ENCODE measurements around the gene HOOK1. TPM values are rescaled to one million over a fixed set of nuclear protein-coding genes. Genes with fewer than 3 reads are reported as not detected.
A peak's percentile ranks its signal among the peaks of the same experiment; 100 is the strongest.

HOOK1 gene
- total RNA-seq, 1 donor from 2014 or later: 21.2 TPM

DNA sequence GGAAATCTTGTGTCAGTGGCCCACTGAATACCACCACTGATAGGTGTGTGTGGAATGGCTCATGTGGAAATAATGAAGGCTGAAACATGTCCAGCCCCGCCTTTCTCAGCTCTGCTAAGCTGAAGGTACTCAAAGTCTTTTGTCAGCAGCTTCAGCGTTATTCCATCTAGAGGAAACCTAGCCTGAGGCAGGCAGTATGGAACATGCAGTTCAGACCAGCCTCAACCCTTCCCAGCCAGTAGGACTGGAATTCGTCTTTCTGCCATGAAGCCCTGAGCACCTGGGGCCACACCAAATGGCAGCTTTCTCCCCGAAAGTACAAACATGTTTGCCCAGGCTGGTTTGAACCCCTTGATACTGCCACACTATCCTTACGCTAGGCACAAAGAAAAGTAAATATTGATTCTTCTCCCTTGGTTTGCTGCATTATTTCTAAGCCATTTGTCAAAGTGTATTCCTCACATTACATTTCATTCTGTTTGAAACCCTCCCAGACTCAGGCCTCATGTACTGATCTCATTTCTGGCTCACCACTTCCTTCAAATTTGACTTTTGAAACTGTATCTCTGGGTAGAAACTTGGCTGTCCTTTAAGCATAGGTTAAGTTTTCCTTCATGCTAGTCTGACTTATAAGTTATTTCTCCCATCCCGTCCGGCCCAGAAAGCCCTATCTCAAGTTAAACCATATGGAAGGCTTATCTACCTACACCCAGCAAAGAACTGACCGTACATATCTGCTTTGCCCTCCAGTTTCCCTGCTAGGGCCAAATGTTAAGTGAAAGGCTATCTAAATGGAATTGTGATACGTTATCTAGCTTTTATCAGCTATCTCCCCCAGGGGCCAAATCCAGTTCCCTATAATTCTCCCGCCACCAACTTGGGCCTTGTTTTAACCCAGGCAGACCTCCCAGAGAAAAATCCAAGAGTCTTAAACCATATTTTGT lies 45.7 kb upstream of the HOOK1 start:
- TF ChIP-seq, protein P1, sequence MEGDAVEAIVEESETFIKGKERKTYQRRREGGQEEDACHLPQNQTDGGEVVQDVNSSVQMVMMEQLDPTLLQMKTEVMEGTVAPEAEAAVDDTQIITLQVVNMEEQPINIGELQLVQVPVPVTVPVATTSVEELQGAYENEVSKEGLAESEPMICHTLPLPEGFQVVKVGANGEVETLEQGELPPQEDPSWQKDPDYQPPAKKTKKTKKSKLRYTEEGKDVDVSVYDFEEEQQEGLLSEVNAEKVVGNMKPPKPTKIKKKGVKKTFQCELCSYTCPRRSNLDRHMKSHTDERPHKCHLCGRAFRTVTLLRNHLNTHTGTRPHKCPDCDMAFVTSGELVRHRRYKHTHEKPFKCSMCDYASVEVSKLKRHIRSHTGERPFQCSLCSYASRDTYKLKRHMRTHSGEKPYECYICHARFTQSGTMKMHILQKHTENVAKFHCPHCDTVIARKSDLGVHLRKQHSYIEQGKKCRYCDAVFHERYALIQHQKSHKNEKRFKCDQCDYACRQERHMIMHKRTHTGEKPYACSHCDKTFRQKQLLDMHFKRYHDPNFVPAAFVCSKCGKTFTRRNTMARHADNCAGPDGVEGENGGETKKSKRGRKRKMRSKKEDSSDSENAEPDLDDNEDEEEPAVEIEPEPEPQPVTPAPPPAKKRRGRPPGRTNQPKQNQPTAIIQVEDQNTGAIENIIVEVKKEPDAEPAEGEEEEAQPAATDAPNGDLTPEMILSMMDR (conservative IDR thresholded peaks at IDR 0.05): no peak
- H3K27me3 Mint-ChIP-seq: no peaks in the 10 kb centered on the region

DNA sequence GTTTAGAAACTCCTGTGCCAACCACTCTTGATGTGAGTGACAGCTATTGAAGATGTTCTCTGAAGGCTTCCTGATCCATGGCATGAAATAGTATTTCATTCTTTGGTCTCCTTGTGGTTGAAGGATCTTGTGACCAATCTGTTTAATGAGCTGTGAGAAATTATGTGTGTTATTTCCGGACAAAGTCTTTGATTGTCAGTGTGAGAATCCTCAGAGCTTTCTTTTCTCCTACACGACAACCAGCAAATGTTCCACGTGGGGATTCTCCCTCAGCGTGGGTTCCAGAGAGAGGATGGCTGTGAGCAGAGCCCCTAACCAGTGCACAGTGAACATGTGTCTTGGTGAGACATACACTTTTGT lies 45.0 kb upstream of the HOOK1 start:
- no peak for DNase-seq (ENCODE audit: extremely low spot score, unreplicated experiment)
- no peak overlapping the region for H3K27ac Mint-ChIP-seq
- TF ChIP-seq, protein P1 (conservative IDR thresholded peaks at IDR 0.05): no peak
- no peaks in the 10 kb centered on the region for H3K36me3 Mint-ChIP-seq
- no peaks in the 10 kb centered on the region for H3K27me3 Mint-ChIP-seq
- peaks cover 40% of the 10 kb centered on the region for H3K4me1 Mint-ChIP-seq (ENCODE audit: unreplicated experiment)
- peaks cover 4% of the 10 kb centered on the region for H3K9me3 Mint-ChIP-seq
- no peak overlapping the region for H3K4me3 Mint-ChIP-seq

More for the DNA sequence above, 45.7 kb upstream of the HOOK1 start:
- DNase-seq (ENCODE audit: extremely low spot score, unreplicated experiment): no peak
- H3K27ac Mint-ChIP-seq: peak overlapping the region; percentile 15
- peak overlapping the region; percentile 5 for H3K4me3 Mint-ChIP-seq
- peaks cover 4% of the 10 kb centered on the region for H3K9me3 Mint-ChIP-seq
- H3K4me1 Mint-ChIP-seq (ENCODE audit: unreplicated experiment): peaks cover 41% of the 10 kb centered on the region
- H3K36me3 Mint-ChIP-seq: no peaks in the 10 kb centered on the region

DNA sequence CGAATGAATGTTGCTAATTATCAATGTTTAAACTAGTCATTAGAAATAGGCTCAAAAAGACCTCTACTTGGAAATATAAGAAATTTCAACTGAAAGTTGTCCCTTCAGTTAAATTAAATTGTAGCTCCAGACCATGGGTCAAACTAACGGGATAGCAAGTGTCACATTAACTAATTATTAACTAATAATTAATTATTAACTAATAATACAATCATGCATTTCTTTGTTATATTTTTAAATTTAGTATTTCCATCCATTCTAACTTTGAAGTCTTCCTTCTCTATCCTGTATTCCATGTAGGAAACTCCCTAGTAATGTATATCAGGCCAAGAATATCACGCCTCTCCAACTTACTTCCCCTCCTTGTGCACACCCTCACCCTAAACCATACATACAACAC lies 43.4 kb upstream of the HOOK1 start:
- H3K9me3 Mint-ChIP-seq: peaks cover 4% of the 10 kb centered on the region
- no peaks in the 10 kb centered on the region for H3K36me3 Mint-ChIP-seq
- no peak overlapping the region for H3K27ac Mint-ChIP-seq
- TF ChIP-seq, protein P1 (conservative IDR thresholded peaks at IDR 0.05): no peak
- peaks cover 29% of the 10 kb centered on the region for H3K4me1 Mint-ChIP-seq (ENCODE audit: unreplicated experiment)
- H3K27me3 Mint-ChIP-seq: no peaks in the 10 kb centered on the region
- no peak for DNase-seq (ENCODE audit: extremely low spot score, unreplicated experiment)
- H3K4me3 Mint-ChIP-seq: no peak overlapping the region

DNA sequence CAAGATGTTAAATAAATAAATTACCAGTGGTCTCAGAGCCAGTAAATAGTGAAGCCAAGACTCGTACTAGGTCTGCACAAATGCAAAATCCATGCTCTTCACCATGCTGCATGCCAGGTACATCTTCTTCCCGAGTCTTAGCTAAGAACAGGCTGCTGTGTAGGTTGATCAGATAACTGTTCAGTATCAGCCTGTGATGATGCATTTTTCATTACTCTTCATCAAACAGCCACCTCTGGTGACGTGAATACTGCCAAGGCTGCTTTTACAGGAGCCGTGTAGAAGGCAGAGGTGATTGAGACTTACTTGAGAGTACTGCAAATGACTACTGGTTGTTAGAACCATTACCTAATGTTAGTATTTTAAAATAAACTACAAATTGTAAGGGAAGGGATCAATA lies 39.3 kb upstream of the HOOK1 start:
- Mint-ChIP-seq H3K9me3 (no peaks in the 10 kb centered on the region), H3K27me3 (no peaks in the 10 kb centered on the region), H3K36me3 (no peaks in the 10 kb centered on the region), H3K4me1 (ENCODE audit: unreplicated experiment) (no peaks in the 10 kb centered on the region), H3K27ac (no peak overlapping the region), H3K4me3 (no peak overlapping the region)
- DNase-seq (ENCODE audit: extremely low spot score, unreplicated experiment): no peak
- TF ChIP-seq, protein P1 (conservative IDR thresholded peaks at IDR 0.05): no peak

DNA sequence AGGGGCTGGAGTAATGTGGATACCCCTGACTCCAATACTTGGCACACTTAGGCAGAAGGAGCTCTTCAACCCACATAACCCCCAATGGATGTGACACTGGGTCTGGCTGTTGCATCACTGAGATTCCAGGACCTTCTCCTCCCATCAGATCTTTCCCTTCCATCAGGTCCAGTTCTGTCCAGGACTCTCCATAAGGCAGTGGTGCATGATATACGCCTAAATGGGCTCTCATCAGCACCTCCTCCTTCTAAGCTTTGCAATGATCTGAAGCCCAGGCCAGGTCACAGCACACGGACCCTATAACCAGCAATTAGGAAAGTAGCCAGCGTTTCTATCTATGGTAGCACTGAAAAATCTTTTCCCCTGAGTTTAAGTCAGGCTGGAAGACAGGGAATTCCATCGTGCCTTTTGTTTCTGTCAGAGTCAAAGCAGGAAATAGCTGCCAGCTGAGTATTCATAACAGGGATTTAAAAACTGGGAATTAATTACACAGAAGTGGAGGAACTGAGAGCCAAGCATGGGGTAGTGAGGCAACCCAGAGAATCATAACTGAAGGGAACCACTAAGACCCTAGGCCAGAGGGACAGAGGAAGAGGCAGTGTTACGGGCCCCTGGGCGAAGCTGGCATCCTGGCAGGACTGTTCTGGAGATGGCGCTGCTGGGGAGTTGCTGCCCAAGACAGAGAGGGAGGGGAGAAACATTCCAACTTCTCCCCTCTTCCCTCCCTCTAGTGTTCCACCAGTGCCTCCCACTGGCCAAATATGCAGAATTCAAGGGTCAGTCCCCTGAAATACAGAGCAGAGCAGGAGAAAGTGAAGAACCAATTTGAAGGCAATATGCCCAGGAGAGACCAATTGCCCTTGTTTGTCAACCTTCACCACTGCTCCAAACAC lies 37.5 kb upstream of the HOOK1 start:
- TF ChIP-seq, protein P1 (conservative IDR thresholded peaks at IDR 0.05): no peak
- H3K27ac Mint-ChIP-seq: no peak overlapping the region
- H3K36me3 Mint-ChIP-seq: no peaks in the 10 kb centered on the region
- no peaks in the 10 kb centered on the region for H3K9me3 Mint-ChIP-seq
- DNase-seq (ENCODE audit: extremely low spot score, unreplicated experiment): no peak
- H3K27me3 Mint-ChIP-seq: no peaks in the 10 kb centered on the region
- no peaks in the 10 kb centered on the region for H3K4me1 Mint-ChIP-seq (ENCODE audit: unreplicated experiment)
- H3K4me3 Mint-ChIP-seq: no peak overlapping the region

Data from type B pancreatic cell (in vitro differentiated cells).